MG63 (cell line): ENCODE results near the gene AURKA. TPM values are rescaled to one million over a fixed set of nuclear protein-coding genes. Genes with fewer than 3 reads are reported as not detected.

ENCODE experiments used
- total RNA-seq: library from RNA; depleted of rRNA; stranded (reverse); fragments of >200 nt; shearing (Covaris generic); gene quantifications from 2 replicates; pipeline ENCODE4 v1.2.3, GENCODE V29; 2014; ENCODE audit warnings: low replicate concordance; rRNA removed

AURKA gene
- total RNA-seq, 1 experiment from 2014 or later = 86.4 TPM

Other genes with a start within 250 kb of the AURKA start
- gene MC3R, start 143.5 kb downstream of the AURKA start, total RNA-seq = not detected in 2 replicates
- 12.2 and 14.0 TPM in 2 replicates for gene FAM210B, start 33.2 kb downstream of the AURKA start, total RNA-seq
- gene CSTF1, start 430 bp upstream of the AURKA start, total RNA-seq = 68.6 and 135 TPM in 2 replicates
- 0.07 and 0.25 TPM in 2 replicates for gene CASS4, start 20.0 kb upstream of the AURKA start, total RNA-seq
- gene RTF2, start 76.4 kb upstream of the AURKA start, total RNA-seq = 163 and 171 TPM in 2 replicates
- gene FAM209A, start 132.5 kb upstream of the AURKA start, total RNA-seq = not detected in 2 replicates
- not detected in 2 replicates for gene FAM209B, start 141.0 kb upstream of the AURKA start, total RNA-seq
- 1.6 and 2.6 TPM in 2 replicates for gene TFAP2C, start 237.1 kb upstream of the AURKA start, total RNA-seq